Mesothelial cell of epicardium (in vitro differentiated cells): ENCODE measurements around the gene PPP3CA. TPM values are rescaled to one million over a fixed set of nuclear protein-coding genes. Genes with fewer than 3 reads are reported as not detected.
"Not testable (repeated sequence)": the region's sequence is repeated elsewhere in the genome, so short reads cannot be mapped to it uniquely, and the experiment has no call there.

Experiments used
- DNase-seq, 2 experiments: peaks; one replicate each; pipeline ENCODE4 v3.0.0; 2021; ENCODE audit warnings: low spot score in 2 of 2; ENCODE audit not compliant: unreplicated experiment in 2 of 2
- H3K27ac Mint-ChIP-seq: 2 replicates; pipeline ENCODE4 v1.8.0; 2021; ENCODE audit warnings: mixed read lengths
- H3K27me3 Mint-ChIP-seq: 2 replicates; pipeline ENCODE4 v1.8.0; 2021; ENCODE audit warnings: low read depth, mixed read lengths
- H3K36me3 Mint-ChIP-seq: 2 replicates; pipeline ENCODE4 v1.8.0; 2021; ENCODE audit warnings: mixed read lengths
- H3K4me1 Mint-ChIP-seq: 2 replicates; pipeline ENCODE4 v1.8.0; 2021; ENCODE audit warnings: mixed read lengths
- H3K4me3 Mint-ChIP-seq: 2 replicates; pipeline ENCODE4 v1.8.0; 2021; ENCODE audit warnings: mild to moderate bottlenecking, moderate library complexity, mixed read lengths
- H3K9me3 Mint-ChIP-seq: 2 replicates; pipeline ENCODE4 v1.8.0; 2021; ENCODE audit warnings: mixed read lengths
- total RNA-seq: library from RNA; stranded (reverse); gene quantifications from 3 replicates; pipeline ENCODE4 v1.2.1, GENCODE V29; 2021
- TF ChIP-seq, protein P1 (sequence below): fragments of 200-600 bp; sonication (generic); IDR thresholded peaks from one replicate; pipeline ENCODE4 v1.5.0; 2021; ENCODE audit warnings: antibody characterized with exemption; ENCODE audit not compliant: unreplicated experiment

Gene PPP3CA
- total RNA-seq, 1 donor from 2014 or later: 23.5 TPM

DNA sequence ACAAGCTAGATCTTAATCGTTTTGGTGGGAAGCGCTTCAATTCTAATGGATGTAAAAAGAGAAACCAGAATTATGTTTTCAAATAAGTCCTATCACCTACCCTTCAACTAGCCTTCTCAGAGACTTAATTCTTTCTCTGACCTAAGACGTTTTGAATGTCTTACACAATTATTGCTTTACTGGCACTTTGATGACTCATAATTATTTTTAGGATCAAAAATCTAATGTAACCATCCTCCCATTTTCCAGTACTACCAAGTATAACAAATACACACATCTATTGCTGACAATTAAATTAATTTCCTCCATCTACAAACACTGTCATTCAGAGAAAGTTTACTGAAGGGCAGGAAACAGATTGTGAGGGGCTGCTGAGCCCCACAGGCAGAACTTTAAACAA is 108.6 kb downstream of the PPP3CA start:
- Mint-ChIP-seq H3K36me3 (no peaks in the 10 kb centered on the region), H3K27ac (no peak overlapping the region), H3K4me1 (no peaks in the 10 kb centered on the region), H3K9me3 (no peaks in the 10 kb centered on the region), H3K27me3 (no peaks in the 10 kb centered on the region), H3K4me3 (no peak overlapping the region)
- DNase-seq: no peak
- TF ChIP-seq, protein P1, sequence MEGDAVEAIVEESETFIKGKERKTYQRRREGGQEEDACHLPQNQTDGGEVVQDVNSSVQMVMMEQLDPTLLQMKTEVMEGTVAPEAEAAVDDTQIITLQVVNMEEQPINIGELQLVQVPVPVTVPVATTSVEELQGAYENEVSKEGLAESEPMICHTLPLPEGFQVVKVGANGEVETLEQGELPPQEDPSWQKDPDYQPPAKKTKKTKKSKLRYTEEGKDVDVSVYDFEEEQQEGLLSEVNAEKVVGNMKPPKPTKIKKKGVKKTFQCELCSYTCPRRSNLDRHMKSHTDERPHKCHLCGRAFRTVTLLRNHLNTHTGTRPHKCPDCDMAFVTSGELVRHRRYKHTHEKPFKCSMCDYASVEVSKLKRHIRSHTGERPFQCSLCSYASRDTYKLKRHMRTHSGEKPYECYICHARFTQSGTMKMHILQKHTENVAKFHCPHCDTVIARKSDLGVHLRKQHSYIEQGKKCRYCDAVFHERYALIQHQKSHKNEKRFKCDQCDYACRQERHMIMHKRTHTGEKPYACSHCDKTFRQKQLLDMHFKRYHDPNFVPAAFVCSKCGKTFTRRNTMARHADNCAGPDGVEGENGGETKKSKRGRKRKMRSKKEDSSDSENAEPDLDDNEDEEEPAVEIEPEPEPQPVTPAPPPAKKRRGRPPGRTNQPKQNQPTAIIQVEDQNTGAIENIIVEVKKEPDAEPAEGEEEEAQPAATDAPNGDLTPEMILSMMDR: no peak

DNA sequence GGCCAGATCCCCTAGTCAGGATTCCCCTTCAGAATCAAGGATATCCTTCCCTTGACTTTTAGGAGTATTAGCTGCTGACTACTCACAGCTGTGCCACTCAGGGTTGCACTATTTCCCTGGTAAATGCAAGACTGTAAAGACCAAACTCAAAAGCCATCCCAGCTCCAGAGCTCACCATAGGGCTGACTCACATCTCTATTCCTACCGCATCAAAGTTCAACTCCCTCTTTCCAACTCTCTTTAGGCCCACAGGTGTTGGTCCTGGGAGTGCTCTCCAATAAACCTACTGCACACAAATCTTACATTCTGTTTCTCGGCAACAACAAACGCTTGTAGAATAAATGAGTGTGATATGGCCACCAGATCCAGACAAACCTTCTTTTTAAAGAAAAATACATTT is 109.6 kb downstream of the PPP3CA start:
- DNase-seq: no peak
- Mint-ChIP-seq H3K9me3 (no peaks in the 10 kb centered on the region), H3K4me1 (no peaks in the 10 kb centered on the region), H3K4me3 (no peak overlapping the region), H3K27me3 (no peaks in the 10 kb centered on the region), H3K36me3 (no peaks in the 10 kb centered on the region), H3K27ac (no peak overlapping the region)
- TF ChIP-seq, protein P1: no peak

DNA sequence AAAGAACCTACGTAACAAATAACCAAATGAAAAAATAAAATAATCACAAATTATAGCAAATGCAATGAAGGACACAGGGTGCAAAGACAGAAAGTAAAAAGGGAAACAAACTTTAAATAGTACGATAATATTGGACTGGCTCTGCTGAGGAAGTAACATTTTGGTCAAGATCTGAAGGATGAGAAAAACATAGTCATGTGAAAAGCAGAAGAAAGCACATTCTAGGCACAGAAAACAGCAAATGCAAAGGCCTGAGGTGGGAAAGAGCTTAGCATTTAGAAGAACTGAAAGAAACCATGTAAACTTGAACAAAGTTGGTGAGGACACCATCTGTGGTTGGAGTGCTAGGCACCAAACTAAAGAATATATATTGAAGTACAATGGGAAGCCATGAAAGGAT is 111.2 kb downstream of the PPP3CA start:
- DNase-seq: no peak

DNA sequence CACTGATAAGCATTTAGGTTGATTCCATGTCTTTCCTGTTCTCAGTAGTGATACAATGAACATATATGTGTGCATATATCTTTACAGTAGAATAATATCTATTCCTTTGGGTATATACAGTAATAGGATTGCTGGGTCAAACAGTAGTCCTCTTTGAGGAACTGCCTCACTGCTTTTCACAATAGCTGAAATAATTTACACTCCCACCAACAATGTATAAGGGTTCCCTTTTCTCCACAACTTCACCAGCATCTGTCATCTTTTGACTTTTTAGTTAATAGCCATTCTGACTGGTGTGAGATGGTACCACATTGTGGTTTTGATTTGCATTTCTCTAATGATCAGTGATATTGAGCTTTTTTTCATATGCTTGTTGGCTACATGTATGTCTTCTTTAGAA is 113.2 kb downstream of the PPP3CA start:
- not testable (repeated sequence) for H3K36me3 Mint-ChIP-seq, DNase-seq, H3K4me3 Mint-ChIP-seq, H3K9me3 Mint-ChIP-seq, H3K27ac Mint-ChIP-seq, H3K27me3 Mint-ChIP-seq, H3K4me1 Mint-ChIP-seq

More for the DNA sequence above, 111.2 kb downstream of the PPP3CA start:
- peaks cover 4% of the 10 kb centered on the region for H3K4me1 Mint-ChIP-seq
- H3K27ac Mint-ChIP-seq: no peak overlapping the region
- no peaks in the 10 kb centered on the region for H3K36me3 Mint-ChIP-seq
- H3K9me3 Mint-ChIP-seq: no peaks in the 10 kb centered on the region
- no peaks in the 10 kb centered on the region for H3K27me3 Mint-ChIP-seq
- TF ChIP-seq, protein P1: no peak
- no peak overlapping the region for H3K4me3 Mint-ChIP-seq

DNA sequence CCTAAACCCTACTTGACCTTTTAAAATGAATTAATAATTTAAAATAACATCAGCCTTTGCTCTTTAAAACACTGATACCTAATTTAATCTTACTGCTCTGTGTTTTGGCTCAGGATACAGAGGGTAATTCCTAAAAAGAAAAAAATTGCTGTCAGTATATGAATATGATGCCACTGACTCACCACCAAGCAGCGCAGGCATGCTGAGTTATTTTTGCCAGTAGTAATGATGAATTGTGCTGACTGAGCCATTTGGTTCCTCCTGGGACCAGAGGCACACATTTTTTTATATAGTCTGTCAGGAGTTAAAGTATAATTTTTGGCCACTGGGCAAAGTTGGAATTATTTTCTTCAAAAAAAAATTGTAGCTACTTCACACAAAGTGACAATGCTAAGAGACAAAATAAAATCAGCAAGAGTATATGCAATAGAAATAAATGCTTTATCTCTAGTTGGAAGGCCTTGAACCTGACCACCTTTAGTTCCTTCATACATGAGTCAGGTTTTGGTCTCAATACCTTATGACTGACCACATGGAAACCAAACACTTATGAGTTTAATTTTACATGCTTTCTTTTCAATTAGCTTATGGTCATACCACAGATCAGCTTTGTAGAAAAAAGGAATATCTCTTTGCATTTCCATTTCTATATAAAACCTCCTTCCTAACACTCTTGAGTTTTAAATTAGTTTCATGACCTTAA is 115.1 kb downstream of the PPP3CA start:
- no peaks in the 10 kb centered on the region for H3K27me3 Mint-ChIP-seq
- no peak overlapping the region for H3K4me3 Mint-ChIP-seq
- TF ChIP-seq, protein P1: no peak
- DNase-seq: no peak
- no peak overlapping the region for H3K27ac Mint-ChIP-seq
- peaks cover 4% of the 10 kb centered on the region for H3K4me1 Mint-ChIP-seq
- no peaks in the 10 kb centered on the region for H3K9me3 Mint-ChIP-seq
- H3K36me3 Mint-ChIP-seq: no peaks in the 10 kb centered on the region

DNA sequence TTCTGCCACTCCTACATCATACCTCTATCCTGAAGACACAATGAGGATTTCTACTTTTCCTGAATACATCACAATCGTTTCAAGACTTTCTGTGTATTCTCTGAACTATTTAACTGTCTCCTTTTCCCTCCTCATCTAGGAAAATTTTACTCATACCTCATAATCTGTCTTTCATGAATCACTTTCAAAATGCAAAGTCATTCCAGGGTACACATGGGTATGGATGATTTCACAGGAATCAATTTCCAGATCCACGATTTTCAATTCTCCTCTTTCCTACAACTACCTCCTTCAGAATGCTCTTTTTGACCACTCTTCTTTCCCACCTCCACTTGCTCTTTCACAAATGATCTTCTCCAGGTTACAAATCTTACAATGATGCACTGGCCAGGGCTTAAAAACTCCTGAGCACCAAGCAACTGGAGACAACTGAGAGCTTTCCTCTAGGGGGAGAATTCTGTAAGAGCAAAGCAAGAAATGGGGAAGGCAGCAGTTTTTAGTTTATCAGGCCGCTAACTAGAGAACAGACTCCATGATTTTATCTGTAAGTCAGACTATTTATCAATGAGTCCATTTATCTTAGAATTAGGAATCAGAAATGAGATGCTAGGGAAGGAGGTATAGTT is 116.4 kb downstream of the PPP3CA start:
- TF ChIP-seq, protein P1: no peak
- Mint-ChIP-seq H3K27ac (no peak overlapping the region), H3K27me3 (no peaks in the 10 kb centered on the region), H3K36me3 (no peaks in the 10 kb centered on the region), H3K4me3 (no peak overlapping the region), H3K4me1 (peaks cover 4% of the 10 kb centered on the region), H3K9me3 (no peaks in the 10 kb centered on the region)
- DNase-seq: no peak
